ENCODE data around the gene CBLB. TPM values are rescaled to one million over a fixed set of nuclear protein-coding genes. Genes with fewer than 3 reads are reported as not detected.

The CBLB gene
- total RNA-seq, 2 experiments from 2014 or later, result 104 to 113 TPM

- Mint-ChIP-seq H3K27ac (no peak overlapping the region), H3K36me3 (ENCODE audit: low read depth) (peaks cover 57% of the 10 kb centered on the region), H3K4me1 (ENCODE audit: low read depth) (peaks cover 64% of the 10 kb centered on the region), H3K27me3 (no peaks in the 10 kb centered on the region), H3K4me3 (no peak overlapping the region), H3K9me3 (no peaks in the 10 kb centered on the region)
- intact Hi-C loops (cut with micrococcal nuclease), result no loop called here
- POLR2A ChIA-PET, result interaction anchor here (0.7 kb wide), 1 partner anchor 114 kb away, joined by 3 read pairs; no protein-coding TSS in a partner anchor
- CTCF ChIA-PET, result no interaction called here
- DNase-seq (no peak), ATAC-seq (no peak)
- TF ChIP-seq CTCF (IDR thresholded peaks at IDR 0.05), result no peak
Measured at GRCh38 chr3:105843994-105844393, 24.8 kb downstream of the CBLB start.

- ATAC-seq (no peak), DNase-seq (no peak)
- Mint-ChIP-seq H3K36me3 (ENCODE audit: low read depth) (peaks cover 58% of the 10 kb centered on the region), H3K27me3 (no peaks in the 10 kb centered on the region), H3K4me1 (ENCODE audit: low read depth) (peaks cover 62% of the 10 kb centered on the region), H3K27ac (no peak overlapping the region), H3K9me3 (no peaks in the 10 kb centered on the region), H3K4me3 (no peak overlapping the region)
- TF ChIP-seq CTCF (IDR thresholded peaks at IDR 0.05), result no peak
- POLR2A ChIA-PET, result interaction anchor here (1.0 to 1.8 kb wide), 2 partner anchors 15 to 18 kb away, joined by 3 to 5 read pairs; no protein-coding TSS in a partner anchor
- intact Hi-C loops (cut with micrococcal nuclease), result no loop called here
- CTCF ChIA-PET, result no interaction called here
Measured at GRCh38 chr3:105842943-105843342, 25.9 kb downstream of the CBLB start.

DNA sequence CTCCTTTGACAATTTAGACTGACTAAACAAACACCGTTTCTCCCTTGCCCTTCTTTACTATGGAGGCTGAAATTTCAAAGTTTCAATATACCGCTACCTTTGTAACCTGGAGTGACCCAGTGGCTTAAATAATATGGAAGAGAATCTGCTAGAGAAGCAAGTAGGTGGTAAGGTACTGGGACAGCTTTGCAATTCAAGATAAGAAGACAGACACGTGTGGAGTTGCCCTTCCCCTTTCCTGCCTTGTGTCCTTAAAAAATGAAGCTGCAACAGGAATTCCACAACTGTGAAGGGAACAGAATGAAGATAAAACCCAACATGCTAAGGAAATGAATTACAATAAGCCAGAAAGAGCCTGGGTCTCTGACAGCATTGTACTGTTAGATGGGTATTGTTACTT lies 26.4 kb downstream of the CBLB start:
- H3K27ac Mint-ChIP-seq, result peak overlapping the region; percentile 60
- no peak overlapping the region for H3K4me3 Mint-ChIP-seq
- peaks cover 56% of the 10 kb centered on the region for H3K36me3 Mint-ChIP-seq (ENCODE audit: low read depth)
- peaks cover 61% of the 10 kb centered on the region for H3K4me1 Mint-ChIP-seq (ENCODE audit: low read depth)
- TF ChIP-seq CTCF (IDR thresholded peaks at IDR 0.05), result no peak
- ATAC-seq, result no peak
- no peaks in the 10 kb centered on the region for H3K27me3 Mint-ChIP-seq
- ChIA-PET POLR2A (interaction anchor here (1.0 to 1.8 kb wide), 2 partner anchors 15 to 18 kb away, joined by 3 to 5 read pairs; no protein-coding TSS in a partner anchor), CTCF (no interaction called here)
- no peak for DNase-seq
- no peaks in the 10 kb centered on the region for H3K9me3 Mint-ChIP-seq
- intact Hi-C loops (cut with micrococcal nuclease), result no loop called here

- no peaks in the 10 kb centered on the region for H3K27me3 Mint-ChIP-seq
- no peaks in the 10 kb centered on the region for H3K9me3 Mint-ChIP-seq
- POLR2A ChIA-PET, result interaction anchor here (0.8 to 1.9 kb wide), 7 partner anchors 9 to 75 kb away, joined by 3 to 10 read pairs (median 6); partner anchors contain the start of gene CBLB
- TF ChIP-seq CTCF (IDR thresholded peaks at IDR 0.05), result no peak
- peaks cover 76% of the 10 kb centered on the region for H3K4me1 Mint-ChIP-seq (ENCODE audit: low read depth)
- ATAC-seq, result no peak
- H3K36me3 Mint-ChIP-seq (ENCODE audit: low read depth), result peaks cover 66% of the 10 kb centered on the region
- H3K27ac Mint-ChIP-seq, result peak overlapping the region; percentile 30
- H3K4me3 Mint-ChIP-seq, result no peak overlapping the region
- intact Hi-C loops (cut with micrococcal nuclease), result no loop called here
- no peak for DNase-seq
- CTCF ChIA-PET, result interaction anchor here (1.0 to 1.4 kb wide), 2 partner anchors 15 to 495 kb away, joined by 3 to 4 read pairs; no protein-coding TSS in a partner anchor
Measured at GRCh38 chr3:105837947-105838346, 30.9 kb downstream of the CBLB start.

DNA sequence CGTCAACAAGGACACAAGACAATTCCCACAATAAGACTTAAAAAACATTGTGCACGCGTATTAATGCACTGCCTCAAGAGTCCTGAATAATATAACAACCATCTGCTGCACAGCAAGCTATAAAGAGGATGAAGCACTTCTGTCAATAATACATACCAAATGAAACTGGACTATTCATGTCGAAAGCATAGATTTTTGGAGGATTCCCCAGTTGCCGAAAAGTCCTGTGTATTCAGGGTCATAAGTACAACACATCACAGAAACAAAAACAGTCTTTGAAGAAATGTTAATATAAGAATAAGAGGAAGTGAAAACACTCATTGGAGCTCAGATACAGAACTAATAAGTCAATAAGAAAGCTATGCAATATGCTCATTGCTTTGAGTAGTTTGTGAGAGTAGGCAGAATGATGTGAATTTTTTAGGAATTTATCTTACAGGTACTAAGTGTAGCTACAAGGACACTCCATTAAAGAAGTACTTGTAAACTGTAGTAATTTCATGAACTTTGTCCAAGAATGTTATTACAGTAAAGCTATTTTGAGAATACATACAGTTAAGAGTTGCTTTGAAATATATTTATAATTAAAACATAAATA lies 31.6 kb downstream of the CBLB start:
- Mint-ChIP-seq H3K4me3 (peak overlapping the region; percentile 43), H3K27ac (peak overlapping the region; percentile 79), H3K4me1 (ENCODE audit: low read depth) (peaks cover 79% of the 10 kb centered on the region), H3K27me3 (no peaks in the 10 kb centered on the region), H3K36me3 (ENCODE audit: low read depth) (peaks cover 66% of the 10 kb centered on the region), H3K9me3 (no peaks in the 10 kb centered on the region)
- POLR2A ChIA-PET, result interaction anchor here (0.7 to 1.9 kb wide), 9 partner anchors 10 to 354 kb away, joined by 3 to 10 read pairs (median 4); partner anchors contain the start of gene CBLB
- CTCF ChIA-PET, result interaction anchor here (0.9 to 1.4 kb wide), 3 partner anchors 14 to 496 kb away, joined by 3 to 4 read pairs (median 3); no protein-coding TSS in a partner anchor
- intact Hi-C loops (cut with micrococcal nuclease), result no loop called here
- no peak for DNase-seq
- no peak for TF ChIP-seq CTCF (IDR thresholded peaks at IDR 0.05)
- ATAC-seq, result peak; percentile 29

All from activated CD8-positive, alpha-beta T cell treated with anti-CD3 and anti-CD28 coated beads for 36 hours (primary cell).